DND-41 (cell line): ENCODE measurements around the gene CD109.

ENCODE experiments used
- ATAC-seq: fragments of 200-7000 bp; cut with Tn5 transposase; 3 replicates; pipeline ENCODE4 v1.9.1; 2021; ENCODE audit warnings: low read depth; ENCODE audit not compliant: insufficient read depth
- DNase-seq: peaks from one replicate; pipeline ENCODE4 v3.0.0-alpha.2; 2020
- H2AFZ ChIP-seq: 2 replicates; pipeline ENCODE4 v1.6.0; 2012; ENCODE audit warnings: low read depth, low read length
- H3K27ac ChIP-seq: 2 replicates; pipeline ENCODE4 v1.5.1; 2012; ENCODE audit warnings: low read length, inconsistent platforms
- H3K27me3 ChIP-seq: fragments of 200-600 bp; sonication (generic); 2 replicates; pipeline ENCODE4 v1.6.0; 2012; ENCODE audit warnings: low read length, mild to moderate bottlenecking, inconsistent platforms; ENCODE audit not compliant: insufficient read depth, poor library complexity
- H3K36me3 ChIP-seq: 2 replicates; pipeline ENCODE4 v1.5.1; 2012; ENCODE audit warnings: low read length, inconsistent platforms; ENCODE audit not compliant: insufficient read depth
- H3K4me1 ChIP-seq: 2 replicates; pipeline ENCODE4 v1.5.1; 2012; ENCODE audit warnings: mild to moderate bottlenecking, low read length; ENCODE audit not compliant: insufficient read depth
- H3K4me2 ChIP-seq: 2 replicates; pipeline ENCODE4 v1.6.0; 2012; ENCODE audit warnings: mild to moderate bottlenecking, moderate library complexity, low read length, inconsistent platforms; ENCODE audit not compliant: insufficient read depth
- H3K4me3 ChIP-seq, 2 experiments: fragments of 200-600 bp in 1 of 2; shearing (Covaris generic) in 1 of 2; 2 replicates each; pipeline ENCODE4 v1.5.1; 2012 to 2016; ENCODE audit warnings: inconsistent platforms in 2 of 2, low read length in 2 of 2, mild to moderate bottlenecking in 2 of 2, low read depth in 1 of 2, moderate library complexity in 1 of 2
- H3K79me2 ChIP-seq: 2 replicates; pipeline ENCODE4 v1.6.0; 2012; ENCODE audit warnings: low read length, inconsistent platforms; ENCODE audit not compliant: insufficient read depth
- H3K9ac ChIP-seq: 2 replicates; pipeline ENCODE4 v1.6.0; 2012; ENCODE audit warnings: low read depth, mild to moderate bottlenecking, inconsistent platforms, low read length, moderate library complexity
- H3K9me3 ChIP-seq: 2 replicates; pipeline ENCODE4 v1.5.1; 2012; ENCODE audit warnings: low read length, moderate library complexity, mild to moderate bottlenecking, inconsistent platforms; ENCODE audit not compliant: insufficient read depth, severe bottlenecking
- H4K20me1 ChIP-seq: 2 replicates; pipeline ENCODE4 v1.6.0; 2012; ENCODE audit warnings: low read length; ENCODE audit not compliant: insufficient read depth
- EZH2 ChIP-seq: IDR thresholded peaks from 3 replicates; pipeline ENCODE4 v1.6.1; 2012; ENCODE audit warnings: borderline replicate concordance, low read depth, mild to moderate bottlenecking, moderate library complexity, low read length, inconsistent platforms; ENCODE audit not compliant: severe bottlenecking
- TF ChIP-seq, protein P1 (sequence below): IDR thresholded peaks from 2 replicates; pipeline ENCODE4 v1.5.1; 2012; ENCODE audit warnings: borderline replicate concordance, low read length, moderate library complexity, mild to moderate bottlenecking; ENCODE audit not compliant: poor library complexity, severe bottlenecking; ENCODE audit errors: extremely low read depth

Gene CD109

DNA sequence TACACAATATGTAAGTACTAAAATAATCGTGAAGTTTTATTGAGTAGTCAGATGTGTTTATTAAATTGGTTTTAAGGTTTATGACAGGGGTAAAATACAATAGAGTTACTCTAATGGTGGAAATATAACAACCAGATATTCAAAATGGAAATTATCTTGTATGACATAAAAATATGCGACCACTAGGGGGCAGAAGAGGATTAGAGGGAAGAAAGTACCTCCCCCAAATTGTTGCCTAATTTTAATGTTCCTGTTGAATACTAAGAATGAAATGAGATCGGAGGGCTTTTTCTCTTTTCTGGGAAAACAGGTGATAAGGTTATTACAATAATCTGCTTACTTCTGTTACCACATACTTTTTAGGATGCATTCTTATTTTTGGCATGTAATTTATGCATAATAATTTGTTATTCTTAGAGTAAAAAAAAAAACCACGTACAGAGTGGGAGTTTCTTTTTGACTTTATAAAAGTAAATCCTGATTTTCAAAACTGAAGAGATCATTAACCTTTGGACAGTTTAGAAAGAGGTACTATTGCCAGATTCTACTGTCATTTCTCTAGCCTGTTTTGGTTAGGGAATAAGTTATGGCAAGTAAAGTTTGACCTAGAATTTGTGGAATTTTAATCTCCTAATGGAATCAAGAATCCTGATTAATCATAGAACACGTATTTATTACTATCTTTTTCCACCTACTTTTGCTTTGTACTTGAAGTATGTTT is 159.2 kb downstream of the CD109 start:
- H3K27ac ChIP-seq = no peak overlapping the region
- ATAC-seq = peak; percentile 63; the same call in 1 of the 3 replicates
- no peak for TF ChIP-seq EZH2
- TF ChIP-seq, protein P1, sequence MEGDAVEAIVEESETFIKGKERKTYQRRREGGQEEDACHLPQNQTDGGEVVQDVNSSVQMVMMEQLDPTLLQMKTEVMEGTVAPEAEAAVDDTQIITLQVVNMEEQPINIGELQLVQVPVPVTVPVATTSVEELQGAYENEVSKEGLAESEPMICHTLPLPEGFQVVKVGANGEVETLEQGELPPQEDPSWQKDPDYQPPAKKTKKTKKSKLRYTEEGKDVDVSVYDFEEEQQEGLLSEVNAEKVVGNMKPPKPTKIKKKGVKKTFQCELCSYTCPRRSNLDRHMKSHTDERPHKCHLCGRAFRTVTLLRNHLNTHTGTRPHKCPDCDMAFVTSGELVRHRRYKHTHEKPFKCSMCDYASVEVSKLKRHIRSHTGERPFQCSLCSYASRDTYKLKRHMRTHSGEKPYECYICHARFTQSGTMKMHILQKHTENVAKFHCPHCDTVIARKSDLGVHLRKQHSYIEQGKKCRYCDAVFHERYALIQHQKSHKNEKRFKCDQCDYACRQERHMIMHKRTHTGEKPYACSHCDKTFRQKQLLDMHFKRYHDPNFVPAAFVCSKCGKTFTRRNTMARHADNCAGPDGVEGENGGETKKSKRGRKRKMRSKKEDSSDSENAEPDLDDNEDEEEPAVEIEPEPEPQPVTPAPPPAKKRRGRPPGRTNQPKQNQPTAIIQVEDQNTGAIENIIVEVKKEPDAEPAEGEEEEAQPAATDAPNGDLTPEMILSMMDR = peak; percentile 72
- no peaks in the 10 kb centered on the region for H4K20me1 ChIP-seq
- H3K4me3 ChIP-seq = no peak overlapping the region
- no peaks in the 10 kb centered on the region for H3K79me2 ChIP-seq
- no peak overlapping the region for H2AFZ ChIP-seq
- H3K9me3 ChIP-seq = no peaks in the 10 kb centered on the region
- no peak for DNase-seq
- H3K36me3 ChIP-seq = no peaks in the 10 kb centered on the region
- no peak overlapping the region for H3K4me2 ChIP-seq
- no peaks in the 10 kb centered on the region for H3K4me1 ChIP-seq
- H3K27me3 ChIP-seq = no peaks in the 10 kb centered on the region
- no peak overlapping the region for H3K9ac ChIP-seq

DNA sequence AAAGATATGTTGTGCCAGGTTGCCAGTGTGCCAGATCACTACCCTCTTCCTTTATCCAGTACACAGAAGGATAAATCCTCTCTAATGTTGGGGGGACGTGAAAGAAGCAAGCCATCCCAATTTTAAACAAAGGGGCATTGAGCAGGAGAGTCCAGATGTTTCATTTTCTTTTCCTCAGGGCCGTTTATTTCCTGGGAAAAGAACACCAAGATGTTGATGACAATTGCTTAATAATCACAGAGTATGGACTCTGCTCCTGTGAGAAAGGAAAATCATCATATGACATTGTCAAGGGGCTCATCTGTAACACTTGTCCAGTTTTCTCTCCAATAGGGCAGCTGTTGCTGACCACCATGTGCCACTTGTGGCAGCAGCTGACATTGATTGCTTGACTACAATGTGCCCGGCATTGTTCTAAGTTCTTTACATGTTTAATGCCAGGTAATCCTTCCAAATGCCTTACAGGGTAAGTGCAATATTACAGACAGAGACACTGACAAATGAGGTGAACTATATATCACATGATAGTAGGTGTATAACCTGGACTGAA is 161.4 kb downstream of the CD109 start:
- no peak for ATAC-seq
- no peak overlapping the region for H3K9ac ChIP-seq

DNA sequence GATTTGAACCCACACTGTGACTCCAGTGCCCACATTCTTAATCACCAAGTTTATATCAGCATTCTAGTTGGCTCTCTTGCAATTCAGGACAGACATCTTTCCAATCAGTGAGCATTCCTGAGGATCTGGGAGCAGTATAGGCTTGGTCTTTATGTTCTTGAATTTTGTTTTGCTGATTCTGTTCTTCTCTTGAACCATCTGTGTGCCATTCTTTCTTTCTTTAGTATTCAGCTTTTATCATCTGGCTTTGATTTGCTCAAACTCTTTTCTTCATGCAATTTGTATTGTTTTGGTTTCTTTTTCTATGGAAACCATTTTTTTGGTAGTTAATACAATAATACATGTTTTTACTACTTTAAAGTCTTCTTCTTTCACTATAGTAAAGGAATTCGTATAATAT is 162.4 kb downstream of the CD109 start:
- no peaks in the 10 kb centered on the region for H3K79me2 ChIP-seq
- ATAC-seq = no peak
- TF ChIP-seq EZH2 = no peak
- TF ChIP-seq, protein P1 = no peak

More for the DNA sequence above, 161.4 kb downstream of the CD109 start:
- Histone ChIP-seq H3K9me3 (no peaks in the 10 kb centered on the region), H3K4me1 (no peaks in the 10 kb centered on the region), H3K27ac (no peak overlapping the region), H2AFZ (no peak overlapping the region), H3K27me3 (no peaks in the 10 kb centered on the region), H3K36me3 (no peaks in the 10 kb centered on the region), H3K79me2 (no peaks in the 10 kb centered on the region), H3K4me3 (no peak overlapping the region), H4K20me1 (no peaks in the 10 kb centered on the region), H3K4me2 (no peak overlapping the region)
- no peak for DNase-seq
- no peak for TF ChIP-seq EZH2
- TF ChIP-seq, protein P1 = no peak

More for the DNA sequence above, 162.4 kb downstream of the CD109 start:
- Histone ChIP-seq H3K9ac (no peak overlapping the region), H3K27ac (no peak overlapping the region), H3K36me3 (no peaks in the 10 kb centered on the region), H3K4me2 (no peak overlapping the region), H4K20me1 (no peaks in the 10 kb centered on the region), H3K9me3 (no peaks in the 10 kb centered on the region), H3K4me1 (no peaks in the 10 kb centered on the region), H3K4me3 (no peak overlapping the region), H3K27me3 (no peaks in the 10 kb centered on the region), H2AFZ (no peak overlapping the region)
- DNase-seq = no peak
